RWPE2 (cell line): ENCODE data around the gene C1QL1.

Experiments
- ATAC-seq: fragments of 200-7000 bp; cut with Tn5 transposase; 3 replicates; pipeline ENCODE4 v1.9.1; 2021; ENCODE audit warnings: low read depth
- DNase-seq: peaks from one replicate; pipeline ENCODE4 v3.0.0-alpha.2; 2020; ENCODE audit warnings: low spot score
- H3K27ac ChIP-seq: fragments of 450-650 bp; 2 replicates; pipeline ENCODE4 v1.5.1; 2017; ENCODE audit warnings: mild to moderate bottlenecking; ENCODE audit not compliant: poor library complexity, severe bottlenecking
- H3K27me3 ChIP-seq: fragments of 250-450 bp; sonication (Bioruptor Pico); 2 replicates; pipeline ENCODE4 v1.5.1; 2021; ENCODE audit warnings: mild to moderate bottlenecking, moderate library complexity; ENCODE audit not compliant: insufficient read depth, poor library complexity, severe bottlenecking
- H3K36me3 ChIP-seq: fragments of 250-450 bp; sonication (Bioruptor Pico); 2 replicates; pipeline ENCODE4 v1.5.1; 2020; ENCODE audit warnings: low read depth, mild to moderate bottlenecking, moderate library complexity
- H3K4me1 ChIP-seq: fragments of 250-450 bp; sonication (Bioruptor Pico); 2 replicates; pipeline ENCODE4 v1.5.1; 2021; ENCODE audit warnings: mild to moderate bottlenecking, moderate library complexity; ENCODE audit not compliant: insufficient read depth, poor library complexity, severe bottlenecking
- H3K4me3 ChIP-seq: fragments of 250-450 bp; sonication (Bioruptor Pico); 2 replicates; pipeline ENCODE4 v1.5.1; 2021; ENCODE audit warnings: mild to moderate bottlenecking, moderate library complexity; ENCODE audit not compliant: severe bottlenecking
- H3K9me3 ChIP-seq: fragments of 250-450 bp; sonication (Bioruptor Pico); 2 replicates; pipeline ENCODE4 v1.5.1; 2021; ENCODE audit warnings: mild to moderate bottlenecking, moderate library complexity; ENCODE audit not compliant: severe bottlenecking
- CTCF ChIP-seq: fragments of 450-650 bp; IDR thresholded peaks from one replicate; pipeline ENCODE4 v1.5.1; 2017; ENCODE audit warnings: mild to moderate bottlenecking, moderate library complexity; ENCODE audit not compliant: poor library complexity, severe bottlenecking

C1QL1 gene

GRCh38 chr17:44989552-44990138 is 21.5 kb upstream of the C1QL1 start:
- no peaks in the 10 kb centered on the region for H3K36me3 ChIP-seq
- no peaks in the 10 kb centered on the region for H3K9me3 ChIP-seq
- no peak for TF ChIP-seq CTCF
- ATAC-seq (no peak), DNase-seq (no peak)
- no peak overlapping the region for H3K4me3 ChIP-seq
- H3K4me1 ChIP-seq, result no peaks in the 10 kb centered on the region
- no peaks in the 10 kb centered on the region for H3K27me3 ChIP-seq
- no peak overlapping the region for H3K27ac ChIP-seq

GRCh38 chr17:44988044-44988942 is 20.2 kb upstream of the C1QL1 start:
- H3K4me3 ChIP-seq, result no peak overlapping the region
- ATAC-seq, result no peak

GRCh38 chr17:44983563-44983962 is 15.5 kb upstream of the C1QL1 start:
- no peak overlapping the region for H3K27ac ChIP-seq
- no peak for TF ChIP-seq CTCF

More at GRCh38 chr17:44988044-44988942, 20.2 kb upstream of the C1QL1 start:
- H3K9me3 ChIP-seq, result no peaks in the 10 kb centered on the region
- no peak for TF ChIP-seq CTCF
- no peaks in the 10 kb centered on the region for H3K4me1 ChIP-seq
- H3K27me3 ChIP-seq, result no peaks in the 10 kb centered on the region
- DNase-seq, result no peak
- H3K36me3 ChIP-seq, result no peaks in the 10 kb centered on the region
- H3K27ac ChIP-seq, result no peak overlapping the region

GRCh38 chr17:44982113-44982702 is 14.1 kb upstream of the C1QL1 start:
- Histone ChIP-seq H3K27ac (peak overlapping the region; percentile 84), H3K36me3 (no peaks in the 10 kb centered on the region), H3K4me3 (no peak overlapping the region), H3K9me3 (no peaks in the 10 kb centered on the region), H3K4me1 (peaks cover 20% of the 10 kb centered on the region), H3K27me3 (no peaks in the 10 kb centered on the region)
- TF ChIP-seq CTCF, result no peak
- ATAC-seq, result no peak
- DNase-seq, result no peak

More at GRCh38 chr17:44983563-44983962, 15.5 kb upstream of the C1QL1 start:
- Histone ChIP-seq H3K4me3 (no peak overlapping the region), H3K9me3 (no peaks in the 10 kb centered on the region), H3K4me1 (peaks cover 20% of the 10 kb centered on the region), H3K36me3 (no peaks in the 10 kb centered on the region), H3K27me3 (no peaks in the 10 kb centered on the region)
- DNase-seq (no peak), ATAC-seq (no peak)
